Spleen (tissue), 7 donors: ENCODE results near the gene ZCWPW1.

Source experiments
- CTCF ChIP-seq, 11 experiments: fragments of 200-600 bp in 7 of 11; fragments of 450-650 bp in 4 of 11; sonication (generic) in 4 of 11; IDR thresholded peaks in 8 of 11; conservative IDR thresholded peaks in 3 of 11; 1 replicate in 7 of 11; 2 replicates in 4 of 11; pipeline versions ENCODE4 v1.4.0 to v1.8.0; 2016 to 2021; ENCODE audit warnings: antibody characterized with exemption in 11 of 11, inconsistent platforms in 4 of 11, mild to moderate bottlenecking in 1 of 11
- POLR2A ChIP-seq, 3 donors: fragments of 450-650 bp; IDR thresholded peaks; one replicate each; pipeline ENCODE4 v1.5.1; 2017; ENCODE audit warnings: antibody characterized with exemption in 3 of 3, mild to moderate bottlenecking in 1 of 3
- donor health status: DM: no; HTN: no; CAD: no; lungs with moderate emphysema.
- donor health status: DM: no; HTN: no; CAD: no.
- donor health status: DM: no; HTN: no; CAD: no.

- no peak for TF ChIP-seq CTCF (IDR thresholded peaks at IDR 0.05 in 8 of 11, conservative IDR thresholded peaks at IDR 0.05 in 3 of 11)
- TF ChIP-seq POLR2A (IDR thresholded peaks at IDR 0.05): no peak
These were observed 43.8 kb upstream of the ZCWPW1 start for GRCh38 chr7:100472121-100472851.
